Prostate gland (tissue), 2 donors: Measurements from ENCODE around the gene LGALS4.

Source experiments
- POLR2A ChIP-seq: fragments of 450-650 bp; IDR thresholded peaks from one replicate; pipeline ENCODE4 v1.6.1; 2016; ENCODE audit warnings: antibody characterized with exemption, mild to moderate bottlenecking
- TF ChIP-seq, protein P1 (sequence below), 4 experiments: fragments of 200-600 bp in 2 of 4; fragments of 450-650 bp in 2 of 4; sonication (generic) in 2 of 4; IDR thresholded peaks; 1 replicate in 3 of 4; 2 replicates in 1 of 4; pipeline ENCODE4 v1.5.1; 2016 to 2019; ENCODE audit warnings: antibody characterized with exemption in 4 of 4, mild to moderate bottlenecking in 2 of 4, moderate library complexity in 2 of 4

DNA sequence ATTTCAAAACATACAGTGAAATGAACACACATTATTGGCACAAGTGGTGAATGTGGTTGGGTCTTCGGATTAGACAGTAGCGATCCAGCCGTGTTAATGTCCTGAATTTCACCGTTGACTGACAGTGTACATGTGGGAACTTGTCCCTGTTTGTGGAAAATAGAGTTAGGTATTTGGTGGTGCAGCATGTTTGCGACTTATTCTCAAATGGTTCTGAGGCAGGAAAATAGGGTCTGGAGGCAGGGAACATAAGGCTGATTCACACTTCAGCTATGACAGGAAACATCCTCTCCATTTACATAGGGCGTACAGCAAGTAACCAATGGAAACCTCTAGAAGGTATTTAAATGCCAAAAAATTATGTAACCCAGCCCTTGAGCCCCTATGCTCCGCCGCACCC, 19.6 kb downstream of the LGALS4 start:
- TF ChIP-seq, protein P1, sequence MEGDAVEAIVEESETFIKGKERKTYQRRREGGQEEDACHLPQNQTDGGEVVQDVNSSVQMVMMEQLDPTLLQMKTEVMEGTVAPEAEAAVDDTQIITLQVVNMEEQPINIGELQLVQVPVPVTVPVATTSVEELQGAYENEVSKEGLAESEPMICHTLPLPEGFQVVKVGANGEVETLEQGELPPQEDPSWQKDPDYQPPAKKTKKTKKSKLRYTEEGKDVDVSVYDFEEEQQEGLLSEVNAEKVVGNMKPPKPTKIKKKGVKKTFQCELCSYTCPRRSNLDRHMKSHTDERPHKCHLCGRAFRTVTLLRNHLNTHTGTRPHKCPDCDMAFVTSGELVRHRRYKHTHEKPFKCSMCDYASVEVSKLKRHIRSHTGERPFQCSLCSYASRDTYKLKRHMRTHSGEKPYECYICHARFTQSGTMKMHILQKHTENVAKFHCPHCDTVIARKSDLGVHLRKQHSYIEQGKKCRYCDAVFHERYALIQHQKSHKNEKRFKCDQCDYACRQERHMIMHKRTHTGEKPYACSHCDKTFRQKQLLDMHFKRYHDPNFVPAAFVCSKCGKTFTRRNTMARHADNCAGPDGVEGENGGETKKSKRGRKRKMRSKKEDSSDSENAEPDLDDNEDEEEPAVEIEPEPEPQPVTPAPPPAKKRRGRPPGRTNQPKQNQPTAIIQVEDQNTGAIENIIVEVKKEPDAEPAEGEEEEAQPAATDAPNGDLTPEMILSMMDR (IDR thresholded peaks at IDR 0.05), result no peak
- TF ChIP-seq POLR2A, result no peak
